Measurements from ENCODE around the gene WDR37.

WDR37 gene

GRCh38 chr10:1115607-1115955 is 59.4 kb downstream of the WDR37 start:
- H3K9me3 ChIP-seq (replicated peaks in 1 of 2; ENCODE audit: control insufficient read depth in 2 of 2, insufficient read depth in 1 of 2, low read depth in 1 of 2, low read length in 2 of 2), result no peaks in the 10 kb centered on the region
- H2BK15ac ChIP-seq (ENCODE audit: low read length), result no peak overlapping the region
- no peak overlapping the region for H3K14ac ChIP-seq (ENCODE audit: low read length)
- no peak overlapping the region for H3K4me3 ChIP-seq (ENCODE audit: low read length in 2 of 2)
- no peak for DNase-seq (ENCODE audit: low spot score)
- H2AFZ ChIP-seq (ENCODE audit: low read length), result no peak overlapping the region
- H3K79me1 ChIP-seq (ENCODE audit: low read depth, low read length), result peaks cover 1% of the 10 kb centered on the region
- H3K9ac ChIP-seq (ENCODE audit: low read depth, low read length, poor library complexity), result no peak overlapping the region
- peaks cover 0 to 4% of the 10 kb centered on the region in 2 donors for H3K4me1 ChIP-seq (ENCODE audit: control insufficient read depth in 2 of 2, insufficient read depth in 1 of 2, low read depth in 1 of 2, low read length in 2 of 2)
- H2AK5ac ChIP-seq (ENCODE audit: low read depth, low read length), result no peak overlapping the region
- WGBS, 2 donors (ENCODE audit: extremely low coverage in 2 of 2, insufficient read length in 2 of 2, insufficient replicate concordance in 1 of 2), result no CpG with 5 or more reads among the region's 6 CpGs
- no peak overlapping the region for H2BK5ac ChIP-seq (ENCODE audit: low read length)
- H3K4me2 ChIP-seq (ENCODE audit: insufficient read depth, low read length, poor library complexity, severe bottlenecking), result no peak overlapping the region
- H3K23ac ChIP-seq (ENCODE audit: low read depth, low read length, poor library complexity), result no peak overlapping the region
- H2BK120ac ChIP-seq (ENCODE audit: low read depth, low read length), result no peak overlapping the region
- H4K91ac ChIP-seq (ENCODE audit: low read depth, low read length, poor library complexity), result no peak overlapping the region
- no peak overlapping the region for H3K4ac ChIP-seq (ENCODE audit: low read length)
- H3K36me3 ChIP-seq (replicated peaks in 1 of 2; ENCODE audit: control insufficient read depth in 2 of 2, insufficient read depth in 2 of 2, low read length in 2 of 2), result peaks cover 10 to 85% of the 10 kb centered on the region in 2 donors
- H2BK12ac ChIP-seq (ENCODE audit: low read length), result no peak overlapping the region
- no peak overlapping the region for H3K18ac ChIP-seq (ENCODE audit: low read length)
- no peak overlapping the region for H4K8ac ChIP-seq (ENCODE audit: low read depth, low read length)
- no peak overlapping the region for H3K27ac ChIP-seq (replicated peaks; ENCODE audit: low read length)
- H3K27me3 ChIP-seq (ENCODE audit: control insufficient read depth in 3 of 3, insufficient read depth in 3 of 3, low read depth in 1 of 3, low read length in 3 of 3), result no peaks in the 10 kb centered on the region

GRCh38 chr10:1116051-1116450 is 59.9 kb downstream of the WDR37 start:
- WGBS, 2 donors (ENCODE audit: extremely low coverage in 2 of 2, insufficient read length in 2 of 2, insufficient replicate concordance in 1 of 2), result no CpG with 5 or more reads among the region's 12 CpGs
- H3K79me1 ChIP-seq (ENCODE audit: low read depth, low read length), result no peaks in the 10 kb centered on the region
- DNase-seq (ENCODE audit: low spot score), result no peak

GRCh38 chr10:1116696-1117280 is 60.6 kb downstream of the WDR37 start:
- WGBS, 2 donors (ENCODE audit: extremely low coverage in 2 of 2, insufficient read length in 2 of 2, insufficient replicate concordance in 1 of 2), result no CpG with 5 or more reads among the region's 10 CpGs
- no peaks in the 10 kb centered on the region for H3K27me3 ChIP-seq (ENCODE audit: control insufficient read depth in 3 of 3, insufficient read depth in 3 of 3, low read depth in 1 of 3, low read length in 3 of 3)
- no peak overlapping the region for H2AFZ ChIP-seq (ENCODE audit: low read length)
- H3K4me1 ChIP-seq (ENCODE audit: control insufficient read depth in 2 of 2, insufficient read depth in 1 of 2, low read depth in 1 of 2, low read length in 2 of 2), result peaks cover 0 to 4% of the 10 kb centered on the region in 2 donors
- no peak for DNase-seq (ENCODE audit: low spot score)
- H4K91ac ChIP-seq (ENCODE audit: low read depth, low read length, poor library complexity), result no peak overlapping the region
- H3K14ac ChIP-seq (ENCODE audit: low read length), result no peak overlapping the region
- H3K27ac ChIP-seq (replicated peaks; ENCODE audit: low read length), result no peak overlapping the region
- H3K36me3 ChIP-seq (replicated peaks in 1 of 2; ENCODE audit: control insufficient read depth in 2 of 2, insufficient read depth in 2 of 2, low read length in 2 of 2), result peaks cover 10 to 89% of the 10 kb centered on the region in 2 donors
- H3K18ac ChIP-seq (ENCODE audit: low read length), result no peak overlapping the region
- H3K79me1 ChIP-seq (ENCODE audit: low read depth, low read length), result no peaks in the 10 kb centered on the region
- H3K23ac ChIP-seq (ENCODE audit: low read depth, low read length, poor library complexity), result no peak overlapping the region
- H2BK12ac ChIP-seq (ENCODE audit: low read length), result no peak overlapping the region
- H2BK5ac ChIP-seq (ENCODE audit: low read length), result peak overlapping the region; percentile 31
- H2AK5ac ChIP-seq (ENCODE audit: low read depth, low read length), result no peak overlapping the region
- H3K4me2 ChIP-seq (ENCODE audit: insufficient read depth, low read length, poor library complexity, severe bottlenecking), result no peak overlapping the region
- H4K8ac ChIP-seq (ENCODE audit: low read depth, low read length), result no peak overlapping the region
- H2BK120ac ChIP-seq (ENCODE audit: low read depth, low read length), result no peak overlapping the region
- no peak overlapping the region for H3K4me3 ChIP-seq (ENCODE audit: low read length in 2 of 2)
- no peak overlapping the region for H2BK15ac ChIP-seq (ENCODE audit: low read length)
- no peak overlapping the region for H3K4ac ChIP-seq (ENCODE audit: low read length)
- H3K9ac ChIP-seq (ENCODE audit: low read depth, low read length, poor library complexity), result no peak overlapping the region
- H3K9me3 ChIP-seq (replicated peaks in 1 of 2; ENCODE audit: control insufficient read depth in 2 of 2, insufficient read depth in 1 of 2, low read depth in 1 of 2, low read length in 2 of 2), result no peaks in the 10 kb centered on the region

More at GRCh38 chr10:1116051-1116450, 59.9 kb downstream of the WDR37 start:
- no peaks in the 10 kb centered on the region for H3K27me3 ChIP-seq (ENCODE audit: control insufficient read depth in 3 of 3, insufficient read depth in 3 of 3, low read depth in 1 of 3, low read length in 3 of 3)
- no peak overlapping the region for H2AK5ac ChIP-seq (ENCODE audit: low read depth, low read length)
- H3K14ac ChIP-seq (ENCODE audit: low read length), result no peak overlapping the region
- H2BK12ac ChIP-seq (ENCODE audit: low read length), result no peak overlapping the region
- no peak overlapping the region for H3K9ac ChIP-seq (ENCODE audit: low read depth, low read length, poor library complexity)
- H2BK15ac ChIP-seq (ENCODE audit: low read length), result no peak overlapping the region
- peaks cover 10 to 86% of the 10 kb centered on the region in 2 donors for H3K36me3 ChIP-seq (replicated peaks in 1 of 2; ENCODE audit: control insufficient read depth in 2 of 2, insufficient read depth in 2 of 2, low read length in 2 of 2)
- H3K27ac ChIP-seq (replicated peaks; ENCODE audit: low read length), result no peak overlapping the region
- H2BK120ac ChIP-seq (ENCODE audit: low read depth, low read length), result no peak overlapping the region
- H3K18ac ChIP-seq (ENCODE audit: low read length), result no peak overlapping the region
- H3K4ac ChIP-seq (ENCODE audit: low read length), result no peak overlapping the region
- H2AFZ ChIP-seq (ENCODE audit: low read length), result no peak overlapping the region
- H2BK5ac ChIP-seq (ENCODE audit: low read length), result no peak overlapping the region
- H3K23ac ChIP-seq (ENCODE audit: low read depth, low read length, poor library complexity), result no peak overlapping the region
- H3K4me3 ChIP-seq (ENCODE audit: low read length in 2 of 2), result no peak overlapping the region
- H3K9me3 ChIP-seq (replicated peaks in 1 of 2; ENCODE audit: control insufficient read depth in 2 of 2, insufficient read depth in 1 of 2, low read depth in 1 of 2, low read length in 2 of 2), result no peaks in the 10 kb centered on the region
- no peak overlapping the region for H4K91ac ChIP-seq (ENCODE audit: low read depth, low read length, poor library complexity)
- no peak overlapping the region for H4K8ac ChIP-seq (ENCODE audit: low read depth, low read length)
- H3K4me1 ChIP-seq (ENCODE audit: control insufficient read depth in 2 of 2, insufficient read depth in 1 of 2, low read depth in 1 of 2, low read length in 2 of 2), result peaks cover 0 to 4% of the 10 kb centered on the region in 2 donors
- no peak overlapping the region for H3K4me2 ChIP-seq (ENCODE audit: insufficient read depth, low read length, poor library complexity, severe bottlenecking)

- Histone ChIP-seq H3K9ac (ENCODE audit: low read depth, low read length, poor library complexity) (peak overlapping the region; percentile 9), H3K27ac (replicated peaks; ENCODE audit: low read length) (no peak overlapping the region), H2AK5ac (ENCODE audit: low read depth, low read length) (no peak overlapping the region), H3K4me3 (ENCODE audit: low read length in 2 of 2) (no peak overlapping the region), H2BK15ac (ENCODE audit: low read length) (no peak overlapping the region), H3K4ac (ENCODE audit: low read length) (no peak overlapping the region), H2BK5ac (ENCODE audit: low read length) (no peak overlapping the region), H4K91ac (ENCODE audit: low read depth, low read length, poor library complexity) (no peak overlapping the region), H3K23ac (ENCODE audit: low read depth, low read length, poor library complexity) (no peak overlapping the region), H3K14ac (ENCODE audit: low read length) (no peak overlapping the region), H2BK12ac (ENCODE audit: low read length) (no peak overlapping the region), H4K8ac (ENCODE audit: low read depth, low read length) (no peak overlapping the region), H3K36me3 (replicated peaks in 1 of 2; ENCODE audit: control insufficient read depth in 2 of 2, insufficient read depth in 2 of 2, low read length in 2 of 2) (peaks cover 13 to 90% of the 10 kb centered on the region in 2 donors), H2BK120ac (ENCODE audit: low read depth, low read length) (no peak overlapping the region), H3K4me2 (ENCODE audit: insufficient read depth, low read length, poor library complexity, severe bottlenecking) (no peak overlapping the region), H3K4me1 (ENCODE audit: control insufficient read depth in 2 of 2, insufficient read depth in 1 of 2, low read depth in 1 of 2, low read length in 2 of 2) (peaks cover 0 to 4% of the 10 kb centered on the region in 2 donors), H3K27me3 (ENCODE audit: control insufficient read depth in 3 of 3, insufficient read depth in 3 of 3, low read depth in 1 of 3, low read length in 3 of 3) (no peaks in the 10 kb centered on the region), H3K79me1 (ENCODE audit: low read depth, low read length) (no peaks in the 10 kb centered on the region), H2AFZ (ENCODE audit: low read length) (no peak overlapping the region), H3K9me3 (replicated peaks in 1 of 2; ENCODE audit: control insufficient read depth in 2 of 2, insufficient read depth in 1 of 2, low read depth in 1 of 2, low read length in 2 of 2) (no peaks in the 10 kb centered on the region), H3K18ac (ENCODE audit: low read length) (no peak overlapping the region)
- WGBS, 2 donors (ENCODE audit: extremely low coverage in 2 of 2, insufficient read length in 2 of 2, insufficient replicate concordance in 1 of 2), result no CpG with 5 or more reads among the region's 14 CpGs
- DNase-seq (ENCODE audit: low spot score), result no peak
Measured at GRCh38 chr10:1117651-1118050, 61.5 kb downstream of the WDR37 start.
